NCI-H524 treated with DMSO at 0.1 percent for 48 hours (cell line): ENCODE data around the gene KDM1A.

Experiments
- DNase-seq: peaks from one replicate; lab custom pipeline; 2025; lab: John Stamatoyannopoulos, UW

Gene KDM1A

DNA sequence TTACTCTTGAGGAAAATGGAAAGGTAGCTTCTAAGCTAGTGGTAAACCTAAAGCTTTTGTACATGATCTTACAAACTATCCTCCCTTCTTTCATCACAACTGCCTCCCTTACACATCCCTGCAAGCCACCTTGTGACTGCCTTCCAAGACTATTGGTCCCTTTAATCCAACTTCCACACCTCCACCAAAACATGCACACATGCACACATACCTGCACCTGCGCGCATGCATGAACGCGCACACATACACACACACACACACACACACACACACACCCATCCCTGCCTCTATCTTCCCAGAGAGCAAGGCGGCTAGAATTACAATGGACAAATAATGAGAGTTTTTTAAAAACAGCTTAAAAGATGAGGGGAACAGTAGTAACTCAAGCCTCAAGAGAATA is 91.1 kb downstream of the KDM1A start:
- no peak for DNase-seq

GRCh38 chr1:23111600-23112535 is 92.6 kb downstream of the KDM1A start:
- DNase-seq: no peak

DNA sequence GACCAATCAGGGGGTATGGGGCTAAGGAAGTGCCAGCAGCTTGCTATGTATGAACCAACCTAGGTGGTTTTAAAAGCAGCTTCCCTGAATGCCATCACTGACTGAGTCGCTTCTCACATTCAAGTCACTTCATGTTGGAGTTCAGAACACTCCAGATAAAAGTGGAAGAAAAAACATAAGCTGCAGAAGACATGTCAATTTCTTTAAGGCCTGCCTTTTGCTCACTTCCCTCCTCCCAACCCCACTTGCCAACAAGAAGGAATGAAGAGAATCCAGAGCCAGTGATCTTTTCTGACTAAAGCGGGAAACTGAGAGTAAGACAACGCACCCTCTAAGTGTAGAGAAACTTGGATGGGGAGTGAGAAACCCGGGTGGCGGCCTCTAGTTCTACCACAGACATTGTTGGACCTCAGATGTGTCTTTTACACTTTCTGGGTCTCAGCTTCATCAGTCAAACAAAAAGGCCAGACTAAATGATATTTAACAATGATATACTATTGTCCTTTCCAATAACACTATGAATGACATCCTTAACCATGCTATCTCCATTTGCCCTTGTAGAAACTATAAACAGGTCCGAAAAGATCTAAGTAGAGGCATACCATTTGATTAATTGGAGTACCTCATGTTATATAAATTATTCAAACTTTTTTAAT is 95.3 kb downstream of the KDM1A start:
- no peak for DNase-seq

- no peak for DNase-seq
Measured at GRCh38 chr1:23116216-23116836, 97.1 kb downstream of the KDM1A start.

- DNase-seq: no peak
Measured at GRCh38 chr1:23116921-23117699, 97.8 kb downstream of the KDM1A start.

GRCh38 chr1:23118407-23118806 is 99.1 kb downstream of the KDM1A start:
- no peak for DNase-seq

DNA sequence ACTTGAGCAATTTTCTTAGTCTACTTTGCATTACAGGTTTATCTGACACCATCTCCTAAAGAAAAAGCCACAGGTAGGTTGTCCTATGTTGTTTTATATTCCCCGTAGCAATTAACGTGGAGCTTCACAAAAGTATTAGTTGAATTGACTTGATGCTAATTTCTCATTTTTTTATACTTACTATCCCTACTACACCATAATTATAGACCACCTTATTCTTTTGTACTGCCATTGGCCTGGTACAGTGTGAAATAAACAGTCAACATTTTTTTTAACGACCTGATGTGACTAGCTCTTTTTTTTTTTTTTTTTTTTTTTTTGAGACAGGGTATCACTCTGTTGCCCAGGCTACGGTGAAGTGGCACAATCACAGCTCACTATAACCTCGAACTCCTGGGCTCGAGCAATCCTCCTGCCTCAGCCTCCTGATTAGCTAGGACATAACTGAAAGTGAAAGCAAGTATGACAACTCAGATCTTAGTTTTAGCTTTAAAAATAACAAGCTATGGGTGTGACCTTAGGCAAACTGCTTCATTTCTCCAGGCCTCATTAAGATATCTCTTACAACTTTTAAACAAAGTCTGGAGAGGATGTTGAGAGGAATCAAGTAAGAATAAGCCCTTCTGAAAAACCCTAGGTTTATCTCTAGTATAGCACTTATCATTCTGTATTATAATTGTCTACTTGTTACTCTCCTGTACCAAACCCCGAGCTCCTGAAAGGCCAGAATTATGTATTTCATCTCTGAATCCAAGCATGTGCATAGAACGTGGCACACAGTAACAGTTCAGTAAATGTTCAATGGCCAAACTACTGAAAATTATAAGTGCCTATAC is 99.9 kb downstream of the KDM1A start:
- DNase-seq: no peak

DNA sequence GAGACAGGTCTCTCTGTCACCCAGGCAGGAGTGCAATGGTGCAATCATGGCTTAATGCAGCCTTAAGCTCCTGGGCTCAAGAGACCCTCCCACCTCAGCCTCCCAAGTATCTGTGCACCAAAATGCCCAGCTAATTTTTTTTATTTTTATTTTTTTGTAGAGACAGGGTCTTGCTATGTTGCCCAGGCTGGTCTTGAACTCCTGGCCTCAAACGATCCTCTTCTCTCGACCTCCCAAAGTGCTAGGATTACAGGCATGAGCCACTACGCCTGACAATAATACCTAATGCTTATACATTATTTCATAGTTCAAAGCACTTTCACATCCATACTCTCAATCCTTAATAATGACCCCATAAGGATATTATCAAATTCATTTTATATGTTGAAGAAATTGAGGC is 101.1 kb downstream of the KDM1A start:
- DNase-seq: no peak

- DNase-seq: no peak
Measured at GRCh38 chr1:23122023-23122748, 102.9 kb downstream of the KDM1A start.

- DNase-seq: no peak
Measured at GRCh38 chr1:23122796-23123195, 103.5 kb downstream of the KDM1A start.

- no peak for DNase-seq
Measured at GRCh38 chr1:23123528-23123927, 104.3 kb downstream of the KDM1A start.

DNA sequence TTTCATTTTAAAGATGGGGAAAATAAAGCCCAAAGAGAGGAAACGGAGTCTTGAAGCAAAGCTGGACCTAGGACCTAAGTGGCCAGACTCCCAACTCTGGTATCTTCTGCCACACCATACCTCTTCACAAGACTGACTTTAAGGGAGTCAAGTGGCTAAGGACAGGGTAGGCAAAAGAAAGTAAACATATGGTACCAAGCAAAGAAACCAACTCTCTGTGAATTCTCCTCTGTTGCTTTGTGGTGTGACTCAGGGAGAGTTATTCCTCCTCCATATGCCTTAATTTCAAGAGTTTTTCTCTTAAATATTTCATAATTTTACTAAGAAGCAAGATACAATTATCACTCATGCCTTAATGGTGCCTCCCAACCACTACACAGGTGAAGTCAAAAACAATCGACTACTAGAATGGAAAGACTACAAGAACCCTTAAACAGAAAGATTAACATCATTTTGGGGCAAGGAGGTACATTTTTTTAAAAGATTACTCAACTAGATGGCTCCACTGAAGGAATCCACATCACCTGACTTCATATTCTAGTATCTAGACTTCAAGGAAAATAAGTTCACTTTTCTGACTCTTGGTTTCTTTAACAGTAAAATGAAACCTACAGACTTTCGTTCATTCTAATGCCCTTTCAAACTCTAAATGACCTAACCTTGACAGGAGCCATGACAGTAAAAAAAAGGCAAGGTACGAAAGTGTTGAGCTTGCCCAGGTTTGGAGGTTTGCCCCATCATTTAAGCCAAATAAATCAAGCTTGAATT is 105.2 kb downstream of the KDM1A start:
- DNase-seq: no peak

DNA sequence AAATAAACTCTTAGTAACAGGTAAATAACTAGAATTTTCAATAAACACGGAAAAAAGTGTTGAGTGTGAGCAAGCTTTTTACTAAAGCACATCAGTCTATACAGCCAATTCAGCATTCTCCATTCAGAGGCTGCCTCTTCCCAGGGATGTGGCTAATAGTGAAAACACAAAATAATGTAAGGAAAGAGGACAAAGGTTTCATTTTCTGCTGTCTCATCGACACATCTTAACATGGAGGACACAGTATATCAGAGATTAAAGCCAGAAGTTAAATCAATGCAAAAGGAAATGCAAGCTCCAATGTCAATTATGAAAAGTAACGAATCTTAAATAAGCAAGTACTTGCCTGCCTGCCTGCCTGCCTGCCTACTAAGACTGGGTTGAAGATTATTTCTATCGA is 106.2 kb downstream of the KDM1A start:
- DNase-seq: no peak

GRCh38 chr1:23126200-23126599 is 106.9 kb downstream of the KDM1A start:
- DNase-seq: no peak

DNA sequence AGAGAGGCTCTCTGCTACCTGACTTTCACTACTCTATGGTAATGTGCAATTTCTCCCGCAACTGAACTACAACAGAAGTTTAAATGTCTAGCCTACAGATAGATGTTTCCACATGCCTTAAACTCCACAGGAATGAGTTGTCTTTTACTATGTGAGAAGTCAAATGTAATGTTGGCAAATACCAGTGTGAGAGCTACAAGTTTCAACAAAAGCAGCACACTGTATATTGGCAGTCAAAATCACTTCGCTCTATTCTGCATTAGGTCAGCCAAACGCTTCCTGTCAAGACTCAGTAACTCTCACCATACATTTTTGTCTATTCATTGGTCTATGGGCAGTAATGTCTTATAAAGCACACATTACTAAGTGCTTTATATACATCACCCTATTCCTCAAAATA is 107.5 kb downstream of the KDM1A start:
- DNase-seq: no peak

DNA sequence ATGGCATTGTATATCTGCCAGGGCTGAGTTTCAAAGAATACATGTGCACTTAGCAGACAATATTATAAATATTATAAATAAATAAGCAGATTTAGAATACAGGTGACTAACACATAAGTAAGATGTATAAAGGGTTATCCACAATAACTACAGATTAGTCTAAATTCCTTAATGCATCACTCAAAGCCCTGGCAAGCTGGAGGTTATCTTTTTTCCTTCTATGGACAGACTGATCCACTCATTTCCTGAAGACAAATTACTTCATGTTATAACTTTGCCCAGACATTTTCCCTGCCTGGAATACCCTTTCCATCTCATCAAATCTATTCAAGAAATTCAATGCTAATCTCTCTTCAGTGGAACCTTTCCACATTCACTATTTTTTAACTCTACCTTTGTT is 110.6 kb downstream of the KDM1A start:
- DNase-seq: no peak

- no peak for DNase-seq
Measured at GRCh38 chr1:23132033-23132432, 112.8 kb downstream of the KDM1A start.
